Measurements from ENCODE around the gene SULF2.
"Not testable (repeated sequence)": the region's sequence is repeated elsewhere in the genome, so short reads cannot be mapped to it uniquely, and the experiment has no call there.

SULF2 gene

GRCh38 chr20:47804224-47804825, 19.0 kb upstream of the SULF2 start:
- DNase-seq, result not testable (repeated sequence)

GRCh38 chr20:47802975-47803374, 17.7 kb upstream of the SULF2 start:
- no peak for DNase-seq

- DNase-seq, result no peak
Observed at GRCh38 chr20:47802226-47802920, 17.1 kb upstream of the SULF2 start.

GRCh38 chr20:47801759-47802158, 16.5 kb upstream of the SULF2 start:
- no peak for DNase-seq

GRCh38 chr20:47801079-47801478, 15.8 kb upstream of the SULF2 start:
- no peak for DNase-seq

- DNase-seq, result no peak
Observed at GRCh38 chr20:47800623-47801022, 15.3 kb upstream of the SULF2 start.

GRCh38 chr20:47799116-47799715, 13.9 kb upstream of the SULF2 start:
- no peak for DNase-seq

- DNase-seq, result no peak
Observed at GRCh38 chr20:47796971-47797370, 11.7 kb upstream of the SULF2 start.

- DNase-seq, result peak; percentile 56
Observed at GRCh38 chr20:47795214-47795907, 10.1 kb upstream of the SULF2 start.

GRCh38 chr20:47794264-47794663, 9.0 kb upstream of the SULF2 start:
- DNase-seq, result not testable (repeated sequence)

GRCh38 chr20:47792021-47792618, 6.8 kb upstream of the SULF2 start:
- no peak for DNase-seq

GRCh38 chr20:47791084-47791599, 5.9 kb upstream of the SULF2 start:
- no peak for DNase-seq

- DNase-seq, result no peak
Observed at GRCh38 chr20:47790580-47790965, 5.3 kb upstream of the SULF2 start.

- peak; percentile 70 for DNase-seq
Observed at GRCh38 chr20:47789764-47790579, 4.7 kb upstream of the SULF2 start.

- DNase-seq, result no peak
Observed at GRCh38 chr20:47789081-47789763, 3.9 kb upstream of the SULF2 start.

- no peak for DNase-seq
Observed at GRCh38 chr20:47788741-47789080, 3.4 kb upstream of the SULF2 start.

- no peak for DNase-seq
Observed at GRCh38 chr20:47786765-47787107, 1.5 kb upstream of the SULF2 start.

GRCh38 chr20:47785854-47786764, 828 bp upstream of the SULF2 start:
- DNase-seq, result peak; percentile 64

- DNase-seq, result peak; percentile 12
Observed at GRCh38 chr20:47784599-47785310, 526 bp downstream of the SULF2 start.

All from hematopoietic multipotent progenitor cell treated with erythropoietin and hydrocortisone succinate and interleukin-3 and kit ligand, for 4 days (in vitro differentiated cells).